Measurements from ENCODE around the gene CASQ1. TPM values are rescaled to one million over a fixed set of nuclear protein-coding genes. Genes with fewer than 3 reads are reported as not detected.

Gene CASQ1
- total RNA-seq, 1 donor from 2014 or later: 3.4 TPM

- no peak for DNase-seq
Measured at GRCh38 chr1:160227034-160227433, 36.7 kb downstream of the CASQ1 start.

DNA sequence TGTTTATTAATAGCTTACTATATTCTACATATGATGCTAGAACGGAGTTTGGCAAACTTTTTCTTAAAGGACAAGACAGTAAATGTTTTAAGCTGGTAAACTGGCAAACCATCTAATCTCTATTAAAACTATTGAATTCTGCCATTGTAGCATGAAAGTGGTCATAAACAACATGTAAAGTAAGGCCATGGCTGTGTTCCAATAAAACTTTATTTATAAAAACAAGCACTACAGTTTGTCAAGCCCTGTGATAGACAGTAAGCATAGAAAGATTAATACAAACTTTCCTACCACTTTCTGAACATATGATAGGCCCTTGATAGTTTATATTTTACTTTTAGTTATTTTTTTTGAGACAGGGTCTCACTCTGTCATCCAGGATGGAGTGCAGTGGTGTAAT, 37.2 kb downstream of the CASQ1 start:
- no peak for DNase-seq

DNA sequence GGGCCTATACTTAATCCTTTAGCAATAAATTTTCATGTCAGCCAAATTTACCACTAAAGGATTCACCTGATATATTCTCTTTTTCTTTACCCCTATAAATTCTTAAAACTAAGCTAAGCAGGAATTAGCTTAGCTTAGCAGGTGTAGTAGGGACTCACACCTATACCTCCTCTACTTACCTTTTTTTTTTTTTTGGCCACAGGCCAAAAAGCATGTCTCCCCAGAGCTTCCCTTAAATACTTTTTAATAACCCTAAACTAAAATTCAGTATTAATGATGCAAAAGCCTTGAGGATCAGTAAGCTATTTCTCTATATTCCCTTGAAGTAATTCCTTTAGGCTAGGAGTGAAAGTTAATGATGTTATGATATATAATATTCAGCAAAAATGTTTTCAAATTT, 38.1 kb downstream of the CASQ1 start:
- DNase-seq: no peak

DNA sequence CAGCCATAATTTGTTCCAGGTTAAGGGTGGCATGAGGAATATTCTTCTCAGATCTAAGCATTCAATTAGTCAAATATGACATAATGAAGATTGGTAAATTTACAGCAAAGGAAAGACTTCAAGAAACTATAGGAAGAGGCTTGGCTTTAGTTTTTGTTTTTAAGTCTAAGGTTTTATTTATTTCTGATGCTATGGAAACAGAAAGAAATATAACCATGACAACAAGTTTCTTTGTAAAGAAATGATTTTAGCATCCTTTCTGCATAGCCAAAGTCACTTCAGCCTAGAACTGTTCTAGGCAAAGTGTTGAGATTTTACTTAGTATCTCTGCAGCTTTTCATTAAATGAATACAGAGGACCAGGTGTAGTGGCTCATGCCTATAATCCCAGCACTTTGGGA, 42.5 kb downstream of the CASQ1 start:
- DNase-seq: no peak

- DNase-seq: no peak
Measured at GRCh38 chr1:160236806-160237205, 46.4 kb downstream of the CASQ1 start.

DNA sequence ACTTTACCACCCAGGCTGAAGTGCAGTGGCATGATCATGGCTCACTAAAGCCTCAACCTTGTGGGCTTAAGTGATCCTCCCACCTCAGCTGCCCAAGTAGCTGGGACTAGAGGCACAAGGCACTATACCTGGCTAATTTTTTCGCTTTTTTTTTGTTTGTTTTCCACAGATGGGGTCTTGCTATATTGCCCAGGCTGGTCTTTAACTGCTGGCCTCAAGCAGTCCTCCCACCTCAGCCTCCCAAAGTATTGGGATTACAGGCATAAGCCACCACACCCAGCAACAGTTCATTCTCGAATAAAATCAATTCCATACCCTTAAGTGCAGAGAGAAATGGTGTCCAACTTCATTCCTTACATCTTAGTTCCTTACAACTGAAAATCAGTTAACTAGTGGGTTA, 47.2 kb downstream of the CASQ1 start:
- no peak for DNase-seq

DNA sequence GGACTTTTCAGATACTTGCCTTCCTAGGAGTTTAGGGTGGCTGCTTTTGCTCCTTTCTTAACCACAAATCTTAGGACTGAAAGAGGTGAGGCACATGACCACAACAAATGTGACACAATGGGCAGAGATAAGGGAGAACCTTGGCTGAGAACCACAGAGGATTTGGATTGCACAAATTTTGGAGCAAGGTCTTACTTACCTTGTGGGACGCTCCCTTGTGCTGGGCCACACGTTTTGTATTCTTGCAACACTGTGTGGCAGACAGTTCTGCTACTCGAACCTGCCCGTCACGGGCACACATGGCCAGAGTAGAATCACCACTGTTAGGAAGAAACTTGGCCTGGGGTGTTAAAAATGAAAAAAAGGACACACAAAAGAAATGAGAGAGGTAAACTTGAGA, 48.0 kb downstream of the CASQ1 start:
- DNase-seq: no peak

DNA sequence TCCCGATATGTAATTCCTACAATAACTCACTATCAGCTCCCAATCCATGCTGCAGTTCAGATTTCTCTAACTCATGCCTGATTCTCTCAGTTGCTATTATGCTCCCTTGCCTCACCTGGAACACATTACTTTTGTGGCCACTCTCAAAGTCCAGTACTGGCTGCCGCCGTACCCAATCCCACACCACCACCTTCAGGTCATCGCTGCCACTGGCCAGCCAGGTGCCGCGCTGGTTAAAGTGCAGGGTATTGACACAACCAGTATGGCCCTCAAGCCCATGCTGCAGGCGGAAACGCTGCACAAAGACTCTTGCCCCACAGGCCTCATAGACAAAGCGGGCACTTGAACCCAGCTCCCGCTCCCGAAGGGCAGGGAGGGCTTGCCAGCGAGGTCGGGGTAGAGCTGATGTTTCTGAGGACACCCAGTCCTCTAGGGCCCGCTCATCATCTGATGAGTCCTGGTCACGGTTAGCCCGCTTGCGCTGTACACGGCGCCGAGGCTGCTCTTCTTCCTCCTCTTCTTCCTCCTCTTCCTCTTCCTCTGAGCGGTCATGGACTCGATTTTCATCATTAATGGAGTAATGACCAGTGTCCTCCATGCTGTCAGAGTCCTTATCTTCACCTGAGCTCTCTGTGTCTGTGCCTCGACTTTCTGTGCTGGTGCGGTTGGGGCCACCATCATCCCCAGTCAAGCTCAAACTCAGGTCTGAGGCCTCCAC, 49.4 kb downstream of the CASQ1 start:
- no peak for DNase-seq

GRCh38 chr1:160243767-160244166, 53.4 kb downstream of the CASQ1 start:
- no peak for DNase-seq

- DNase-seq: no peak
Measured at GRCh38 chr1:160244209-160244608, 53.8 kb downstream of the CASQ1 start.

DNA sequence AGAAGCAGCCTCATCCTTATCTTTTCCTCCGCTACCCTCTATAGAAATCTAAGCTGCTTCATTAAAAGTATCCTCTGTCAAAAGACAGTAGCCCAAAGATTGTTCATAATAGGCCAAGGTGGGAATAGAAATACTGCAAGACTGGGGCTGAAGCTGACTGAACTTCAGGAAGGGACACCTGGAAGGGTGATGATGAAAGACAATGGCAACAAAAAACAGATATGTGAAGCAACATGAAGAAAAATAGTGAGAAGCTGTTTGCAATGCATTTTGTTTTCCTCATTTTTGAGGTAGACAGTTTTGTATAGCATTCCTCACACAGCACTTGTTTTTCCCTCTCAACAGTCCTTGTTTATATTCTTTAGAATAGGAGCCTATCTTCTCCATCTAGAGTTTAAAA, 55.1 kb downstream of the CASQ1 start:
- no peak for DNase-seq

- no peak for DNase-seq
Measured at GRCh38 chr1:160247053-160247452, 56.7 kb downstream of the CASQ1 start.

DNA sequence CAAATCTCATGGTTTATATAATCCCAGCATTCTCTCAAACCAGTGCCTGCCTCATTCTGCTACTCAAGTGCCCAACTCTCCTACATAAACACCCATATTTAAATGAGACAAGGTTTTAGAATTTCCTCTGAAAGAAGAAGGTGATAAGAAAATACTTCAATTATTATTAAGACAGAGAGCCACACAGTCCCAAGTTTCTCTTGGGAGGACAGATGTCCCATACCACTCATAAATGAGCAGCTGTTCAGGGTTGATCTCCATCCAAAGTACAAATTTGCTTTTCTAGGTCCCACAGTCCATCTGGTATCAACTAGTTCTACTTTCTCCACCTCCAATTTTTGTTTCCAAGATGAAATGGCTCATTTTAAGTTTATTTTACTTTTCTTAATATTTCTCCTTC, 60.6 kb downstream of the CASQ1 start:
- no peak for DNase-seq

Other genes with a start within 250 kb of the CASQ1 start
- 5.9 TPM for gene IGSF9, start 245.0 kb upstream of the CASQ1 start, total RNA-seq
- gene SLAMF9, start 236.3 kb upstream of the CASQ1 start, total RNA-seq: not detected
- 9.5 TPM for gene PIGM, start 158.6 kb upstream of the CASQ1 start, total RNA-seq
- gene KCNJ10, start 120.4 kb upstream of the CASQ1 start, total RNA-seq: 1.6 TPM
- 14.7 TPM for gene KCNJ9, start 109.0 kb upstream of the CASQ1 start, total RNA-seq
- 49.8 TPM for gene IGSF8, start 92.0 kb upstream of the CASQ1 start, total RNA-seq
- gene ATP1A2, start 74.8 kb upstream of the CASQ1 start, total RNA-seq: 47.1 TPM
- 0.31 TPM for gene ATP1A4, start 39.0 kb upstream of the CASQ1 start, total RNA-seq
- 99.0 TPM for gene PEA15, start 14.8 kb downstream of the CASQ1 start, total RNA-seq
- gene DCAF8, start 72.0 kb downstream of the CASQ1 start, total RNA-seq: 64.6 TPM
- gene PEX19, start 94.6 kb downstream of the CASQ1 start, total RNA-seq: 32.9 TPM
- 143 TPM for gene COPA, start 152.7 kb downstream of the CASQ1 start, total RNA-seq
- gene NCSTN, start 152.8 kb downstream of the CASQ1 start, total RNA-seq: 25.9 TPM
- 0.62 TPM for gene NHLH1, start 176.5 kb downstream of the CASQ1 start, total RNA-seq
- gene VANGL2, start 210.0 kb downstream of the CASQ1 start, total RNA-seq: 12.5 TPM